GM06990 (cell line): ENCODE data around the gene NEK11.

Experiments
- DNase-seq: peaks from one replicate; pipeline ENCODE4 v3.0.0-alpha.2; 2011; ENCODE audit not compliant: insufficient read length; ENCODE audit errors: extremely low read depth
- H3K27me3 ChIP-seq: replicated peaks from 2 replicates; pipeline ENCODE4 v1.6.0; 2011; ENCODE audit warnings: low read length; ENCODE audit not compliant: control insufficient read depth, insufficient read depth
- H3K36me3 ChIP-seq: 2 replicates; pipeline ENCODE4 v1.5.1; 2011; ENCODE audit warnings: low read length; ENCODE audit not compliant: control insufficient read depth, insufficient read depth
- H3K4me3 ChIP-seq: replicated peaks from 2 replicates; pipeline ENCODE4 v1.5.1; 2011; ENCODE audit warnings: low read depth, mild to moderate bottlenecking, control low read depth, low read length
- CTCF ChIP-seq: IDR thresholded peaks from 2 replicates; pipeline ENCODE4 v1.5.1; 2011; ENCODE audit warnings: low read length, control low read depth, mild to moderate bottlenecking, inconsistent platforms; ENCODE audit not compliant: insufficient read depth, poor library complexity, severe bottlenecking

The NEK11 gene

GRCh38 chr3:130992344-130992743, 34.3 kb upstream of the NEK11 start:
- no peak overlapping the region for H3K4me3 ChIP-seq
- no peak for TF ChIP-seq CTCF
- DNase-seq, result no peak
- H3K36me3 ChIP-seq, result peaks cover 2% of the 10 kb centered on the region
- H3K27me3 ChIP-seq, result no peaks in the 10 kb centered on the region

GRCh38 chr3:130997289-130997688, 29.4 kb upstream of the NEK11 start:
- no peak for DNase-seq
- H3K27me3 ChIP-seq, result no peaks in the 10 kb centered on the region
- peaks cover 3% of the 10 kb centered on the region for H3K36me3 ChIP-seq

GRCh38 chr3:131001071-131001470, 25.6 kb upstream of the NEK11 start:
- no peaks in the 10 kb centered on the region for H3K27me3 ChIP-seq
- peaks cover 6% of the 10 kb centered on the region for H3K36me3 ChIP-seq
- no peak for TF ChIP-seq CTCF
- no peak overlapping the region for H3K4me3 ChIP-seq
- no peak for DNase-seq

More at GRCh38 chr3:130997289-130997688, 29.4 kb upstream of the NEK11 start:
- TF ChIP-seq CTCF, result no peak
- H3K4me3 ChIP-seq, result no peak overlapping the region

GRCh38 chr3:131004603-131005002, 22.1 kb upstream of the NEK11 start:
- H3K36me3 ChIP-seq, result peaks cover 4% of the 10 kb centered on the region
- DNase-seq, result no peak

GRCh38 chr3:131007256-131007655, 19.4 kb upstream of the NEK11 start:
- no peak for TF ChIP-seq CTCF
- no peak overlapping the region for H3K4me3 ChIP-seq
- H3K36me3 ChIP-seq, result peaks cover 4% of the 10 kb centered on the region
- H3K27me3 ChIP-seq, result no peaks in the 10 kb centered on the region
- DNase-seq, result no peak

More at GRCh38 chr3:131004603-131005002, 22.1 kb upstream of the NEK11 start:
- no peak overlapping the region for H3K4me3 ChIP-seq
- H3K27me3 ChIP-seq, result no peaks in the 10 kb centered on the region
- TF ChIP-seq CTCF, result no peak

- Histone ChIP-seq H3K4me3 (no peak overlapping the region), H3K27me3 (no peaks in the 10 kb centered on the region), H3K36me3 (peaks cover 4% of the 10 kb centered on the region)
- no peak for TF ChIP-seq CTCF
- no peak for DNase-seq
Measured at GRCh38 chr3:131007782-131008181, 18.9 kb upstream of the NEK11 start.
